Measurements from ENCODE around the gene SMIM23. TPM values are rescaled to one million over a fixed set of nuclear protein-coding genes. Genes with fewer than 3 reads are reported as not detected.

Gene SMIM23
- total and polyA plus RNA-seq, 2 of the 4 experiments (the other 2 are of a cell fraction): not detected

DNA sequence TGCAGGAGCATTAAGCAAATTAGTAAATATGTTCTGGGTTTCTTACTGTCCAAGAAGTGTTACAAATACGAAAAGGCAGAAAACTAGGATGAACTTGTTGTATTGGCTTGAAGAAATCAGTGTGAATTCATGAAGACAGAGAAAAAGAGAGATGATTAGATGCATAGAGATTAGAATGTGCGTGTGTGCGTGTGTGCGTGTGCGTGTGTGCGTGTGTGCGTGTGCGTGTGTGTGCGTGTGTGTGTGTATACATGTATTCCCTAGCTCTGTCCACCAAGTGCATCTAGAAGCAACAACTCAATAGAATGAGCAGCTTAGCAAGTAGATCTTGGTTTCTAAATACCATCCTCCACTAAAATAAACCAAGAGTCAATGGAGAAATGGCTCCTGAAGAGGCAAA lies 41.5 kb downstream of the SMIM23 start:
- POLR2A ChIA-PET (ENCODE audit: unreplicated experiment): no interaction called here
- 67 to 100% methylated on average over 1 to 2 of the region's 9 CpGs for WGBS, 2 experiments (ENCODE audit: extremely low coverage in 2 of 2, insufficient read length in 1 of 2)
- CTCF ChIA-PET: no interaction called here
- Histone ChIP-seq H4K8ac (ENCODE audit: low read depth in 2 of 2, low read length in 2 of 2) (no peak overlapping the region), H4K20me1 (ENCODE audit: insufficient read depth, low read length) (no peaks in the 10 kb centered on the region), H4K5ac (ENCODE audit: low read depth, low read length) (no peak overlapping the region), H3K9ac (ENCODE audit: low read depth, low read length) (no peak overlapping the region), H3K27me3 (ENCODE audit: control insufficient read depth, insufficient read depth, low read length) (peaks cover 10% of the 10 kb centered on the region), H3K9me3 (ENCODE audit: control insufficient read depth, insufficient read depth, low read length) (peaks cover 5% of the 10 kb centered on the region), H3K18ac (ENCODE audit: low read depth, low read length) (no peak overlapping the region), H2AK5ac (ENCODE audit: low read depth, low read length) (no peak overlapping the region), H3K4me1 (ENCODE audit: control insufficient read depth, insufficient read depth, low read length) (no peaks in the 10 kb centered on the region), H2AK9ac (replicated peaks; ENCODE audit: low read depth, low read length, poor library complexity) (no peak overlapping the region), H3K27ac (ENCODE audit: insufficient read depth, low read length) (no peak overlapping the region), H3K4ac (ENCODE audit: low read depth, low read length) (no peak overlapping the region), H3K79me1 (ENCODE audit: low read depth in 1 of 2, low read length in 2 of 2) (no peaks in the 10 kb centered on the region), H2BK20ac (ENCODE audit: low read depth, low read length) (no peak overlapping the region), H2BK5ac (ENCODE audit: low read depth, low read length, poor library complexity, severe bottlenecking) (no peak overlapping the region), H2AFZ (replicated peaks; ENCODE audit: low read length, poor library complexity) (no peak overlapping the region), H3K56ac (ENCODE audit: extremely low read depth, insufficient read depth, low read length) (no peak overlapping the region), H3K4me2 (ENCODE audit: low read depth, low read length) (no peak overlapping the region), H3K23ac (ENCODE audit: low read depth, low read length) (no peak overlapping the region), H3K9me1 (ENCODE audit: insufficient read depth, low read length) (no peaks in the 10 kb centered on the region), H2BK15ac (ENCODE audit: low read depth, low read length) (no peak overlapping the region), H4K91ac (ENCODE audit: insufficient read depth, low read depth, low read length) (no peak overlapping the region), H3K36me3 (ENCODE audit: control insufficient read depth, insufficient read depth, low read length) (no peaks in the 10 kb centered on the region), H3K14ac (replicated peaks; ENCODE audit: low read depth, low read length) (no peak overlapping the region), H3K4me3 (ENCODE audit: insufficient read depth, low read depth, low read length) (no peak overlapping the region), H2BK120ac (ENCODE audit: low read depth, low read length) (no peak overlapping the region)
- intact Hi-C loops (cut with micrococcal nuclease) (no loop called here), dilution Hi-C loops (cut with HindIII; ENCODE audit: low sequenced_read_pairs, unreplicated experiment) (no loop called here), in situ Hi-C loops (cut with MboI; ENCODE audit: low sequenced_read_pairs) (no loop called here)
- no peak for DNase-seq
- TF ChIP-seq CHD1 (IDR thresholded peaks at IDR 0.05; ENCODE audit: low read depth, low read length) (no peak), MXI1 (IDR thresholded peaks at IDR 0.05; ENCODE audit: borderline replicate concordance, low read depth, low read length) (no peak), MAFK (IDR thresholded peaks at IDR 0.05; ENCODE audit: low read depth, low read length) (no peak), BHLHE40 (IDR thresholded peaks at IDR 0.05; ENCODE audit: low read depth, low read length) (no peak), NFE2L2 (IDR thresholded peaks at IDR 0.05; ENCODE audit: low read depth, low read length) (no peak), RAD21 (IDR thresholded peaks at IDR 0.05; ENCODE audit: low read length) (no peak), POLR2A (IDR thresholded peaks at IDR 0.05; ENCODE audit: low read depth, low read length) (no peak), RFX5 (IDR thresholded peaks at IDR 0.05; ENCODE audit: low read depth, low read length) (no peak), FOS (IDR thresholded peaks at IDR 0.05; ENCODE audit: low read depth, low read length) (no peak), RCOR1 (IDR thresholded peaks at IDR 0.05; ENCODE audit: insufficient replicate concordance, low read length) (no peak), MAZ (IDR thresholded peaks at IDR 0.05; ENCODE audit: borderline replicate concordance, low read depth, low read length) (no peak), SMC3 (IDR thresholded peaks at IDR 0.05; ENCODE audit: low read depth, low read length) (no peak), CEBPB (IDR thresholded peaks at IDR 0.05; ENCODE audit: low read depth, low read length) (no peak)
- TF ChIP-seq, protein P1, sequence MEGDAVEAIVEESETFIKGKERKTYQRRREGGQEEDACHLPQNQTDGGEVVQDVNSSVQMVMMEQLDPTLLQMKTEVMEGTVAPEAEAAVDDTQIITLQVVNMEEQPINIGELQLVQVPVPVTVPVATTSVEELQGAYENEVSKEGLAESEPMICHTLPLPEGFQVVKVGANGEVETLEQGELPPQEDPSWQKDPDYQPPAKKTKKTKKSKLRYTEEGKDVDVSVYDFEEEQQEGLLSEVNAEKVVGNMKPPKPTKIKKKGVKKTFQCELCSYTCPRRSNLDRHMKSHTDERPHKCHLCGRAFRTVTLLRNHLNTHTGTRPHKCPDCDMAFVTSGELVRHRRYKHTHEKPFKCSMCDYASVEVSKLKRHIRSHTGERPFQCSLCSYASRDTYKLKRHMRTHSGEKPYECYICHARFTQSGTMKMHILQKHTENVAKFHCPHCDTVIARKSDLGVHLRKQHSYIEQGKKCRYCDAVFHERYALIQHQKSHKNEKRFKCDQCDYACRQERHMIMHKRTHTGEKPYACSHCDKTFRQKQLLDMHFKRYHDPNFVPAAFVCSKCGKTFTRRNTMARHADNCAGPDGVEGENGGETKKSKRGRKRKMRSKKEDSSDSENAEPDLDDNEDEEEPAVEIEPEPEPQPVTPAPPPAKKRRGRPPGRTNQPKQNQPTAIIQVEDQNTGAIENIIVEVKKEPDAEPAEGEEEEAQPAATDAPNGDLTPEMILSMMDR (conservative IDR thresholded peaks at IDR 0.05; ENCODE audit: low read depth, low read length): no peak
- TF ChIP-seq, protein P2, sequence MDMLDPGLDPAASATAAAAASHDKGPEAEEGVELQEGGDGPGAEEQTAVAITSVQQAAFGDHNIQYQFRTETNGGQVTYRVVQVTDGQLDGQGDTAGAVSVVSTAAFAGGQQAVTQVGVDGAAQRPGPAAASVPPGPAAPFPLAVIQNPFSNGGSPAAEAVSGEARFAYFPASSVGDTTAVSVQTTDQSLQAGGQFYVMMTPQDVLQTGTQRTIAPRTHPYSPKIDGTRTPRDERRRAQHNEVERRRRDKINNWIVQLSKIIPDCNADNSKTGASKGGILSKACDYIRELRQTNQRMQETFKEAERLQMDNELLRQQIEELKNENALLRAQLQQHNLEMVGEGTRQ (IDR thresholded peaks at IDR 0.05; ENCODE audit: low read depth, low read length): no peak
- TF ChIP-seq, protein P3, sequence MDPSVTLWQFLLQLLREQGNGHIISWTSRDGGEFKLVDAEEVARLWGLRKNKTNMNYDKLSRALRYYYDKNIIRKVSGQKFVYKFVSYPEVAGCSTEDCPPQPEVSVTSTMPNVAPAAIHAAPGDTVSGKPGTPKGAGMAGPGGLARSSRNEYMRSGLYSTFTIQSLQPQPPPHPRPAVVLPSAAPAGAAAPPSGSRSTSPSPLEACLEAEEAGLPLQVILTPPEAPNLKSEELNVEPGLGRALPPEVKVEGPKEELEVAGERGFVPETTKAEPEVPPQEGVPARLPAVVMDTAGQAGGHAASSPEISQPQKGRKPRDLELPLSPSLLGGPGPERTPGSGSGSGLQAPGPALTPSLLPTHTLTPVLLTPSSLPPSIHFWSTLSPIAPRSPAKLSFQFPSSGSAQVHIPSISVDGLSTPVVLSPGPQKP (IDR thresholded peaks at IDR 0.05; ENCODE audit: borderline replicate concordance, low read depth, low read length): no peak
- BruUV-seq (replicated peaks): no TSS peak
- no peak for ATAC-seq (ENCODE audit: low read depth)
